Breast epithelium (tissue), 3 donors: ENCODE results near the gene CBX7.

Source experiments
- POLR2A ChIP-seq: fragments of 450-650 bp; IDR thresholded peaks from one replicate; pipeline ENCODE4 v1.6.1; 2016; ENCODE audit warnings: antibody characterized with exemption, mild to moderate bottlenecking, moderate library complexity
- POLR2AphosphoS5 ChIP-seq, 3 donors: sonication (generic); formaldehyde crosslinking; IDR thresholded peaks; one replicate each; pipeline ENCODE4 v1.6.1; 2017; ENCODE audit warnings: antibody characterized with exemption in 3 of 3
- TF ChIP-seq, protein P1 (sequence below), 3 donors: fragments of 450-650 bp; IDR thresholded peaks; one replicate each; pipeline ENCODE4 v1.5.1; 2016 to 2017; ENCODE audit warnings: antibody characterized with exemption in 3 of 3, mild to moderate bottlenecking in 3 of 3, moderate library complexity in 3 of 3

DNA sequence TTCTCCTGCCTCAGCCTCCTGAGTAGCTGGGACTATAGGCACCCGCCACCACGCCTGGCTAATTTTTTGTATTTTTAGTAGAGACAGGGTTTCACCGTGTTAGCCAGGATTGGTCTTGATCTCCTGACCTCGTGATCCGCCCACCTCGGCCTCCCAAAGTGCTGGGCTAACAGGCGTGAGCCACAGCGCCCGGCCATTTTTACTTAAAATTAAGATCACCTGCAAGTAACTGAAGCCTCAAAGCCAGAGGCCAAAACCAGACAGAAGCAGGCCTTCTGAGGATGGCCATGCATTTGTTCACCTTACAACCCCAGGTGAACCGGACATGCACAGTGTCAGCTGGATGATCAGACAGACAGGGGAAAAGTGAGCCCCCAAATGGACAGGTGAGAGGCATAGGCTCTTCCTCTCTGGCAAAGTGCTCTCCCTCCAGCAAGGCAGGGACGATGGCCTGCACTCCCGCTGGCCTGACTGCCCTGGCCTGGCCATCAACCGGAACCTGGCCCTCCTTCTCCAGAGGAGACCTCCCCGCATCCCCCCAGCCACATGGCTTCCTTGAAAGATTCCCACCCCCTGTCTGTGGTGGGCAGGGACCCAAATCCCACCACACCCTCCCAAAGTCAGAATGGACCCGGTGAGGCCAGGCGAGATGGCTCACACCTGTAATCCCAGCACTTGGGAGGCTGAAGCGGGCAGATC is 29.6 kb downstream of the CBX7 start:
- TF ChIP-seq, protein P1, sequence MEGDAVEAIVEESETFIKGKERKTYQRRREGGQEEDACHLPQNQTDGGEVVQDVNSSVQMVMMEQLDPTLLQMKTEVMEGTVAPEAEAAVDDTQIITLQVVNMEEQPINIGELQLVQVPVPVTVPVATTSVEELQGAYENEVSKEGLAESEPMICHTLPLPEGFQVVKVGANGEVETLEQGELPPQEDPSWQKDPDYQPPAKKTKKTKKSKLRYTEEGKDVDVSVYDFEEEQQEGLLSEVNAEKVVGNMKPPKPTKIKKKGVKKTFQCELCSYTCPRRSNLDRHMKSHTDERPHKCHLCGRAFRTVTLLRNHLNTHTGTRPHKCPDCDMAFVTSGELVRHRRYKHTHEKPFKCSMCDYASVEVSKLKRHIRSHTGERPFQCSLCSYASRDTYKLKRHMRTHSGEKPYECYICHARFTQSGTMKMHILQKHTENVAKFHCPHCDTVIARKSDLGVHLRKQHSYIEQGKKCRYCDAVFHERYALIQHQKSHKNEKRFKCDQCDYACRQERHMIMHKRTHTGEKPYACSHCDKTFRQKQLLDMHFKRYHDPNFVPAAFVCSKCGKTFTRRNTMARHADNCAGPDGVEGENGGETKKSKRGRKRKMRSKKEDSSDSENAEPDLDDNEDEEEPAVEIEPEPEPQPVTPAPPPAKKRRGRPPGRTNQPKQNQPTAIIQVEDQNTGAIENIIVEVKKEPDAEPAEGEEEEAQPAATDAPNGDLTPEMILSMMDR (IDR thresholded peaks at IDR 0.05): no peak
- TF ChIP-seq POLR2A (no peak), POLR2AphosphoS5 (IDR thresholded peaks at IDR 0.05) (no peak)
